GM12864 (cell line): ENCODE data around the gene DIAPH2.

Source experiments
- DNase-seq: peaks from one replicate; pipeline ENCODE4 v3.0.0-alpha.2; 2011; ENCODE audit warnings: low read depth
- H3K4me3 ChIP-seq: 2 replicates; pipeline ENCODE4 v1.5.1; 2011; ENCODE audit warnings: mild to moderate bottlenecking, low read depth, low read length, control low read depth
- TF ChIP-seq, protein P1 (sequence below): IDR thresholded peaks from 2 replicates; pipeline ENCODE4 v1.5.1; 2011; ENCODE audit warnings: low read depth, mild to moderate bottlenecking, moderate library complexity, low read length, control low read depth, inconsistent platforms; ENCODE audit errors: missing control alignments

Gene DIAPH2

DNA sequence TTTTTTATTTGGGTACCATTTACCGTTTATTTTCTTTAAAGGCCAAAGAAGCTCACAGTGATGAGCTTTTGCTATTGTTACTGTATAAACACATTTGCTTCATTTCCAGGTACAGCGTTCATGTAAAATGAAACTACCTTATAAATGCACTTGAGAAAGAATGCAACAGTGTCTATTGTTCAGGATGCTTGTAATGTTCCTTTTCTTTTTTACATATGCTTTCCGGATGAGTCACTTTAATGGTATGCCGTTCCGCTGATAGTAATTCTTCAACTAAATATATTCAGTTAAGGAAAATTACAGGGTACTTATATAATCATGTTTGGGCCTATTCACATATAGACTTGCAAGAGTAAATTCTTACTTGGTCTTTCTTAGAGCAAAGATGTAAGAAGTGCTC, 554.0 kb downstream of the DIAPH2 start:
- DNase-seq = no peak
- no peak overlapping the region for H3K4me3 ChIP-seq
- TF ChIP-seq, protein P1, sequence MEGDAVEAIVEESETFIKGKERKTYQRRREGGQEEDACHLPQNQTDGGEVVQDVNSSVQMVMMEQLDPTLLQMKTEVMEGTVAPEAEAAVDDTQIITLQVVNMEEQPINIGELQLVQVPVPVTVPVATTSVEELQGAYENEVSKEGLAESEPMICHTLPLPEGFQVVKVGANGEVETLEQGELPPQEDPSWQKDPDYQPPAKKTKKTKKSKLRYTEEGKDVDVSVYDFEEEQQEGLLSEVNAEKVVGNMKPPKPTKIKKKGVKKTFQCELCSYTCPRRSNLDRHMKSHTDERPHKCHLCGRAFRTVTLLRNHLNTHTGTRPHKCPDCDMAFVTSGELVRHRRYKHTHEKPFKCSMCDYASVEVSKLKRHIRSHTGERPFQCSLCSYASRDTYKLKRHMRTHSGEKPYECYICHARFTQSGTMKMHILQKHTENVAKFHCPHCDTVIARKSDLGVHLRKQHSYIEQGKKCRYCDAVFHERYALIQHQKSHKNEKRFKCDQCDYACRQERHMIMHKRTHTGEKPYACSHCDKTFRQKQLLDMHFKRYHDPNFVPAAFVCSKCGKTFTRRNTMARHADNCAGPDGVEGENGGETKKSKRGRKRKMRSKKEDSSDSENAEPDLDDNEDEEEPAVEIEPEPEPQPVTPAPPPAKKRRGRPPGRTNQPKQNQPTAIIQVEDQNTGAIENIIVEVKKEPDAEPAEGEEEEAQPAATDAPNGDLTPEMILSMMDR = no peak

DNA sequence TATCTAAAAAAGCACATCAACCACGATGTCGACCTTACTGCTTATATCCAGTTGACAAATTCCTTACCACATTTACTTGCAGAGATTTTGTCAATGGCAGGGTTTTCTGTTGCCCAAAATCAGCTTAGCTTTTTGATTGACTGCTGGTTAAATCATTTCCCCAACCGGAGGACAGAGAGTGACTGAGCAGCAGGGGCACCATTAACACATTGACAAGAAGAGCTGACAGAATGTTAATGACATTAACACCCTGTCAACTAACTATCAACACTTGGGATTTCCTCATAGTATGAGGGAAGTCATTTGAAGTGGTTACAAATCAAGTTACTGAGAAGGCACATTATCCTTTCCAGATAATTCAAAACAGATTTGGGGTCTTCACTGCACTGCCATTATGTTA, 567.5 kb downstream of the DIAPH2 start:
- H3K4me3 ChIP-seq = no peak overlapping the region
- TF ChIP-seq, protein P1 = no peak
- no peak for DNase-seq

DNA sequence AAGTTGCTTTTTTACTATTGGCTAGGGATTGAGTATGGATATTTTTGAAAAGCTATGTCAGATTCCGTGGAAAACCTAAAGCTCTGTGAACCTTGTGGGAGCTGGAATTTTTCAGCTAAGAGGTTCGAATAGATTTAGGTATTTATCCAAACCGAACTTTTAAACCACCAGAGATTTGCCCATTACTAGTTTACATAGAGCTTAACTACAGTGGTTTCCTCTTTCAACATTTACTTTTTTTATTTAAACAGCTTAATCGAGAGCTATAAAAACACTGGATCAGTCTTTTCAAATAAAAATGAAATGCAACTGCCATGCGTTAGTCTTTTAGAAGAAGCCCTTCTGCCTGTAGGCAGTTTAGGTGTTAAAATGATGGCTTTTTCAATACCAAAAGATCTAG, 576.0 kb downstream of the DIAPH2 start:
- no peak for DNase-seq

DNA sequence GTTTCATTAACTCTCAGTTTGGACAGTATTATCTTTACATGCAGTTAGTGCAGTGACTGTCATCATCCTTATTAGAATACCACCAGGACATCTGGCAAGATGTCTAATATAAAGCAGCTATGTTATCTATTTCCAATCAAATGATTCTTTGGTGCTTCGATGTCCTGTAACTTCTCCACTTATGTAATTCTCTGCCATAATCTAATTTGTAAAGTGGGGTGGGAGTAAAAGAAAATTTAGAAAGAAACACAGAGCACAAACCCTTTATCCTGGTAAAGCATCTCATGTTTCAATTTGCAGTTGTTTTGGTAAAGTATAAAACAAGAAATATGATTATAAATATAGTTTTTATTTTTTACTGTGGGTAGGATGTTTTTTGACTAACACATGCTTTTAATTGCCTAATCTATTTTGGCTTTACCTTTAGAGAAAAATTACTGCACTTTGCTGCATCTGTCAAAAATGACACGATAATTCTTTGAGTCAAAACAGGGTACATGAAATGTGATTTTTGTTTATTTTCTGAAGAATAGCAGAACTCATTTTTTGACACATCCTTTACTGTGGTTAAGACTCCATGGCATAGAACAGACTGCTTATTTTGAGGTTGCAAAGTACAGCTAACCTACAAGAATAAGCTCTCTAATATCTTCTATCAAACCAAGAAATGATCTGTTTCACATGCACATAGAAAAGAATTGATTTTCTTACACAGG, 581.9 kb downstream of the DIAPH2 start:
- DNase-seq = no peak
- TF ChIP-seq, protein P1 = no peak
- H3K4me3 ChIP-seq = no peak overlapping the region

More for the DNA sequence above, 576.0 kb downstream of the DIAPH2 start:
- H3K4me3 ChIP-seq = no peak overlapping the region
- TF ChIP-seq, protein P1 = no peak

DNA sequence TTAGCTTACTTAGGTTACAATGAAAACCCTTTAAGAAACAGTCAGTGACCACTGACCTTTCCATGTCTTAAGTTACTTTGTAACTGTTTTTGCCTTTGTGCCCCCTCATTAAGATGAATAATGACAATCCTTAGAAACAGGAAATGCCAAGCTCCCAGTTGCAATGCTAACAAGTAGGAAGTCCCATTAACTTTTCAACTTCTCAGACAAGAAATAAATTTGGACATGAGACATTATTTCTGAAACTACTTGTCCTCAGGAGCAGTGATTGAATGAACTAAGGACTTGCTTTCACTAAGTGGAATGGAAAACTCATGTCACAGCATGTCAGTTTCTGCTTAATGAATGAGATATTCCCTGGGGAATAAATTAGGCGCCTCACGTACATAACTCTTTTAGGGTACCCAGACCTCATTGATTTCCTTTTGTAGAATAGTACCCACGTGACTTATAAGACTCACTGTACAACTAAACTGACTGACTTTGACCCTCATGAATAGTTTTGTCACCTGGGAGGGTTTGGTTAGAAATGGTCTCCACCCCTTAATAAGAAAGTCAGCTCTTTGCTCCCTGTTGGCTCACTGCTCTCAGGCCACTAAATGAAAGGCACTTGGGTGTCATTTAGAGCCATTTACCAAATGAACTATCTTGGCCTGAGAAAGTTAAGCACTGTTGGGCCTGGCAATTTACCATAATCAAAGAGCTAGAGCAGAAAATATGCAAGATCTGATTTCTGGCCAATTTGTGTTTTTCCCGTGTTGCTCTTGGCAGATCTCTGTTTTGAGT, 582.9 kb downstream of the DIAPH2 start:
- DNase-seq = no peak
- TF ChIP-seq, protein P1 = no peak
- H3K4me3 ChIP-seq = no peak overlapping the region

DNA sequence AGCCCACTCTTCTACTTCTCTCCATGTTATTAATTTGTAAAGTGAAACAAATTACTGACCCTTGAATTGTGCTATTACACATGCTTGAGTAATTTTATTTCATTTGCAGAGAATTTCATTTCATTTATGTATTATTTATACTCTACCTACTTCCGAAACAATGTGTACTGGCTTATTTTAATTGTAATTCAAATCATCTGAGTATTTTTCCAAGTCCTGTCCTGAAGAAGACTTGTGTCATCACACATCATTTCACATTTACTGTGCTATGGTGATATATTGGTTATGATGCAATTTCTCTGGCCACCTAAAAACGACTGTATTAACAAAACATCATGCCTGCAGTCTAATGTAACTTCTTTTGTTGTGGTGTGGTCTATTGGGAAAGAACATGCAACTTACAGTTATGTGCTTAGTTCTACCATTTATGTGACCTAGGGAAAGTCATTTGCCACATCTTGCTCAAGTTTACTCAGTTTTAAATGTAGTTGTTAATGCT, 583.6 kb downstream of the DIAPH2 start:
- H3K4me3 ChIP-seq = no peak overlapping the region
- TF ChIP-seq, protein P1 = no peak
- DNase-seq = no peak

DNA sequence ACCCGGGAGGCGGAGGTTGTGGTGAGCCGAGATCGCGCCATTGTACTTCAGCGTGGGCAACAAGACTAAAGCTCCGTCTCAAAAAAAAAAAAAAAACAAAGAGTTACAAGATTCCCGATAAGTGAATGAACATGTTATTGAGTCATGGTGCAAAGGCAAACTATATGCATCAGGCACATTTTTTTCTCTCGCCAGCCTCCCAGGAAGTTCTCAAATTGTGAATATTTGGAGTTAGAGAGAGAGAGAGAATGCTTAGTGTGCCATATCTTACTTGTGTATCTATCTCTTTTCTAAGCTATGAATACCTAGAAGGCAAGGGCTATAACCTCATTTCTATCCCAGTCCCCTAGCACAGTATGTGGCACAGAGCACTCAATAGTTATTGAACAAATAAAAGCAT, 599.9 kb downstream of the DIAPH2 start:
- H3K4me3 ChIP-seq = no peak overlapping the region
- DNase-seq = no peak
- TF ChIP-seq, protein P1 = no peak
